Measurements from ENCODE around the gene KCNAB3.

- no peak for TF ChIP-seq CTCF (IDR thresholded peaks at IDR 0.05; ENCODE audit: low read depth, low read length)
- no peak for TF ChIP-seq MYC (IDR thresholded peaks at IDR 0.05; ENCODE audit: low read depth, low read length)
Observed at GRCh38 chr17:7911116-7911515, 18.5 kb downstream of the KCNAB3 start.

Data from NB4 (cell line).